Activated naive CD4-positive, alpha-beta T cell treated with Interleukin-2 at 50 U/mL for 16 hours (primary cell): ENCODE measurements around the gene CCL11.

Experiments used
- DNase-seq: peaks from one replicate; pipeline ENCODE4 v3.0.0-alpha.2; 2020

CCL11 gene

DNA sequence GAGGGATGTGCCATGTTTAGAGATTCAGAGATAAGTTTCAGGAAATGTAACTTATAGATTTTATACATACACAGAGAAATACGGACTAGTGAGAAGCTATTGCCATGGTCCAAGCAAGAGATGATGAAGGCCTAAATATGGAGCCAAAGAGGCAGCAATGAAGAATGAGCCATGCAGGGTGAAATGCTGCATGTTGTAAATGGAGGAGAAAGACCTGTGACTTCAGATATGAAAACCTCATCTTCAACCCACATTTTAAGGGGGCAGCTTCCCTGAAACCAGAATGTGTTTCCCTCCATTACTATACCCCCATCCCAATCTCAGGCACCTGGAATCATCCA is 27.6 kb upstream of the CCL11 start:
- DNase-seq, result no peak

DNA sequence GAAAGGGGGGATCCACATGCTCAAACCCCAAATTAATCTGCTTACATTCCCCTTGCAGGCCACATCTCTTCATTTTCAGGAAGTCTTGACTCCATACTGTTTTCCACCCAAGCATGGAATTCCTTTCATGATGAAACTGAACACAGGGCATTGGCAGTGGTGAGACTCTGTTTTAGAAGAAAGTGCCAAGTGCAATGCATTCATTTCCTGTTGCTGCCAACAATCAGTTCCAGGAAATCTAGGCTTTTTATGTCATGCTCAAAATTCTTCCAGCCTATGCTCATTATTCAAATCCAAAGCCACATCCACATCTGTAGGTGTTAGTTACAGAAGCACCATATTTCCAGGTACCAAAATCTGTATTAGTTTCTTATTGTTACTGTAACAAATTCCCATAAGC is 26.4 kb upstream of the CCL11 start:
- no peak for DNase-seq

DNA sequence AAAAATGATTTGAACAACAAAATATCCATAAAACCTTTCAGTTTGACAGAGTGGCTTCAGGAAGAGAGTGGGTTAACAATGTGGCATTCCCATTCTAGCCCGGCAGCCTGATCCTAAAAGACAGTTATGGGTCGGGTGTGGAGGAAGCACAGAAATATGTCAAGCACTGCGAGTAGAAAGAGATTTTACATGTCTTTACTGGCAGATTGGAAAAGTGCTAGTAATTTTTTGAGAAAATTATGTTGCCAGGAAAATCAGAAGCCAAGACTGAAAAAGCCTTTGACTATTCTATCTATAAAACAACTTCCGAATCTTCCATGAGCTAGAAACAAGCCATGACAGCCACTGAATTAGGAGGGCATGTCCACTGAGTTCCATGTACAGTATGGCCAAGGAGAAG is 24.7 kb upstream of the CCL11 start:
- DNase-seq, result no peak

DNA sequence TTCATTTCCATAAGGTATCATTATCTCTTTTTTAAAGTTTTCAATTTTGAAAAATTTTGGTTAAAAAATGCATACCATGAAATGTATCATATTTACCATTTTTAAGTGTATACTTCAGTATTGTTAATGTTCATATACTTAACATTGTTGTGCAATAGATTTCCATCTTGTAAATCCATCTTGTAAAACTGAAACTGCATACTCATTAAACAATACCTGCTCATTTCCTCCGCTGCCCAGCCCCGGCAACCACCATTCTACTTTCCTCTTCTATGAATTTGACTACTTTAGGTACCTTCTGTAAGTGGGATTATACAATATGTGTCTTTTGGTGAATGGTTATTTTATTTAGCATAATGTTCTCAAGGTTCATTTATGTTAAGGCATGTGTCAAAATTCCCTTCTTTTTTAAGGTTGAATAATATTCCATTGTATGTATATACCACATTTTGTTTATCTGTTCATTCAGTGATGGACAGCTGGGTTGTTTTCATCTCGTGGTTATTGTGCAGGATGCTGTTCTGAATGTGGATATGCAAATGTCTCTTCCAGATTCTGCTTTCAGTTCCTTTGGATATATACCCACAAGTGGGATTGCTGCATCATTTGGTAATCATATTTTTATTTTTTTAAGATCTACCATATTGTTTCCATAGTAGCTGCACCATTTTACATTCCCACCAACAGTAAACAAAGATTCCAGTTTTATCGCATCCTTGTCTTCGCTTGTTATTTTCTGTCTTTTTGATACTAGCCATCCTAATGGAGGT is 23.8 kb upstream of the CCL11 start:
- DNase-seq, result no peak

DNA sequence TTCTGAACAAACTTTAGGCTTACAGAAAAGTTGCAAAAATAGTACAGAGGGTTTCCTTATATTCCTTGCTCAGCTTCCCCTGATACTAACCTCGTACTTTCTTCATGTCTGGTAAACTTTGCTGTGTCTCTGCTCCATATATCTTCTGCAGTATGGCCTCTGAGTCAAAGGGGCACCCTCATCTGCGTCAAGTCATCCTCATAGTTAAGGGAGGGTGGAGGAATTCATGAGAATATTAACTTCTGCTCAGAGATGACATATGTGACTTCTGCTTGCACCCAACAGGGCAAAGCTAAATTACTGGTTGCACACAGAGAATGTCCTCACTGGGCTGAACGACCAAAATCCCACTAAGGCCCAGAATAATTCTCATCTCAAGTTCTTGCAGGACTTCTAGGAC is 19.8 kb upstream of the CCL11 start:
- DNase-seq, result no peak

DNA sequence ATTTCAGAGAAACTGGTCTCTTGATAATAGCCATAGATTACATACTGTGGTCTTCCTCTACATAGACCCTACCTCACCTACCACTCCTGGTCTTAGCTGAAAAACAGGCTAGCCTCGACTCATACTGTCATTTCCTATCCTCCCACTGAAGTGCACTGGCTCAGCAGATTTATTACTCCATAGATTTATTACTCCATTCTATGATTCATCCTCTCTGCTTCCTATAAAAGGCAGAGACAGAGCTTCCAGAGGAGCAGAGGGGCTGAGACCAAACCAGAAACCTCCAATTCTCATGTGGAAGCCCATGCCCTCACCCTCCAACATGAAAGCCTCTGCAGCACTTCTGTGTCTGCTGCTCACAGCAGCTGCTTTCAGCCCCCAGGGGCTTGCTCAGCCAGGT is 15.6 kb upstream of the CCL11 start, which contains the start of gene CCL7:
Gene CCL7, plus strand, starts transcription at position 253 of the 400 bp plus-strand sequence. Its CDS starts 70 bp downstream, at position 323.
- DNase-seq, result no peak

DNA sequence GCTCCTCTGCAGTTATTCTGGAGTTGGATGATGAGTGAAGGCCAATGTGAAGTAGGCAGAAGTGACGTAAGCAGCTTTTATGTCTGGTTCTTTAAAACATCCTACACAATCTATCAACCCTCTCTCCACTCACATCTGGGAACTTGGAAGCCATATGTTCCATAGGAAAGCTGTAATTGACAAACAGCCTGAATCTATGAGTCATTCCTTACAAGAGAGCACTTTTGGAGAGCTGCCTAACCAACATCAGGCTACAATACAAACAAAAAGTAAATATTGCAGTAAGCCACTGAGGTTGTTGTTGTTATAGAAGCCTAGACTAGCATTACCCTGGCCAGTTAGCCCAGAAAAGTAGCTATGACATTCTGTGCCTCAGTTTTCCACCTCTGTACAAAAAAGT is 9.7 kb upstream of the CCL11 start:
- DNase-seq, result no peak

DNA sequence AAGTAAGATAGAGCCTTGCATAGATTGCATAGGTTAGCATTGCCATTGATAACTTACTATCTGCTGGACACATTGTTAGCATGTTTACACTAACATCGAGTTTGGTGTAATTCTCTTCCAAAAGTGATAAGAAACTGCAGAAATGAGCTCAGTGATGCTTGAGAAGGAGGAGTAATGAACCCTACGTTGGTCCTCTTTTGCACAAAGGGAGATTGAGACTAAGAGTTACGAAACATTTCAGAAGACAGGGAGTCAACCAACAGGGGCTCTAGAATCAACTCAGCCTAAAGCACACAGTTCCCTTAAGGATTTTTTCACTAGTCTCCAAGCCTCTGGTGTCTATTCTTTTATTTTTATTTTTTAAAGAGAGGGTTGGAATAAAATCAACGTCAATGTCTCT is 8.7 kb upstream of the CCL11 start:
- no peak for DNase-seq

DNA sequence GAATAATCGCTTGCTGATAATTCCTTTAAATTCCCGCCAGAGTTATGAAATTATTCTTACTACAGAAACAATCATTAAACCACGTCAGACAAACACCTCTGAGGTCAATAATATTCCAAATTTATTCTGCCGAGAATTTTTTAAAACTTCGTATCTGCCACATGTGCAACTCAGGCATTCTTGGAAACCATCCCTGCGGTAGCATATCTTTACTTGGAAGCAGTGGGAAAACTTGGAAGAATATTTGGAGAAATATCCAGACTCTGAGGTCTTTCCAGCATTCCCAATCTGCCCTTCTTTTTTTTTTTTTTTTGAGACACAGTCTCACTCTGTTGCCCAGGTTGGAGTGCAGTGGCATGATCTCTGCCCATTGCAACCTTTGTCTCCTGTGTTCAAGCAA is 2.0 kb upstream of the CCL11 start:
- no peak for DNase-seq

DNA sequence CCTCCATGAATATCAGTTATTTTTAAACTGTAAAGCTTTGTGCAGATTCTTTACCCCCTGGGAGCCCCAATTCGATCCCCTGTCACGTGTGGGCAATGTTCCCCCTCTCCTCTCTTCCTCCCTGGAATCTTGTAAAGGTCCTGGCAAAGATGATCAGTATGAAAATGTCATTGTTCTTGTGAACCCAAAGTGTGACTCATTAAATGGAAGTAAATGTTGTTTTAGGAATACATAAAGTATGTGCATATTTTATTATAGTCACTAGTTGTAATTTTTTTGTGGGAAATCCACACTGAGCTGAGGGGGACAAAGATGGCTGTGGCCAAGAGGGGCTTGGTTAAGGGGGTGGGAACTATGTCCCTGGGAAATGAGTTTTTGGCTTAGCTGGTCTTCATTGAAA is 2.3 kb downstream of the CCL11 start:
- DNase-seq, result no peak

DNA sequence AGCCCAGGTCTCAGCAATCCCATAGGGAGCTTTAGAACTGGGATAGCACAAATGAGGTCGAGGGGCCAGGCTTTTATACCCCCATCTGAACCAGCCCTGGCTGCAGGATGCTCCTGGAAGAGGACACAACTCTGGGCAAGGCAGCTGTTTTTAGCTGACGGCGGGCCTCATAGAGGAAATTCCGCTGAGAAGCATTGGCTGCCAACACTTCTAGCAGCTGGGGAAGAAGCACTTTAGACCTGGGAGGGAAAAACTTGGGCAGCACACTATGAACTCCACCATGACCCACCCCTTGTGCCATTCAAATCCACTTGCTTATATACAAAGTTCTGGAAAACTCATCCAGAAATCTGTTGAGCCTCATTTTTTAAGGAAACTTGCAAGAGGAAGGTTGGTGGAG is 5.0 kb downstream of the CCL11 start:
- no peak for DNase-seq

DNA sequence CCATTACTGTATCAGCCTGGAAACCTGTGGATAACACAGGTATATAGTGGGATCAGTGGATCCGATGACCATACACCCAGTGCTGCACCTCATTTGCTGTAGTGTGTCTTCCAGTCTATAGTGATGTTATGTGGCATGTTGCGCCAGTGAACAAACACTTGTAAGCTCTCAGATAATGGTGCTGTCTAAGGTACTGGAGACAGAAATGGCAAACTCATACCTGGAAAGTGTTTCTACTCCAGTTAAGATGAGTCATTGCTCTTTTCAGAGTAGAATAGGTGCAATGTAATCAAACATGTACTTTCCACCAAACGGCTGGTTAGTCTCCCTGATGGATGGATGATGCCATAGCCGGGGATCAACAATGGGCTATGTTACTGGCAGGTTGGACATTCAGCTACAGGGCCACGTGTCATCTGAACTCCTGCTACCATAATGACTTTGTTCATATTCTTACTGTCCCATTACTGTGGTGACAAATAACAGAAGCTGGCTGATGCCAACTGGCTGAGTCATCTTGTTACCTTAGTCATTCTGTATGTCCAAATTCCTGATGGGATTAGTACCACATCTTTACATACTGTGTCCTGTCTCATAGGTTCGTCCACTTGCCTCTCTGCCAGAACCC is 6.3 kb downstream of the CCL11 start:
- no peak for DNase-seq

DNA sequence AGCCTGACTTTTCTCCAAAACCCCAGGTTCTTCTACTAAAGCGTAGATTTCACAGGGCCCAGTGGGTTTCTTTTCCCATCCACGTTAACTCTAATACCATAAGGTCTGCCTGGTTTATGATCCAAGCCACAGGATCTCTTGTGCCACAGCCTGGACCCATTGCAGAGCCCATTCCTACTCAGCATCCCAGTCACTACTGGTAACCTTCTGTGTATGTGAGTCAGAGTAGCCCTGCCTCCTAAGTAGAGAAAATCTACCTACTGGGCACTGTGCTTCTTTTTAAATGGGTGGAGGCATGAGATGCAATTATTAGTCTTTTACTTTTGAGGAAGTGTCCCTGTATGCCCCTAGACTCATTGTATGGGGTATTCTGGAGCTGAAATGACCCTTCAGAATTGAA is 13.5 kb downstream of the CCL11 start:
- DNase-seq, result no peak

DNA sequence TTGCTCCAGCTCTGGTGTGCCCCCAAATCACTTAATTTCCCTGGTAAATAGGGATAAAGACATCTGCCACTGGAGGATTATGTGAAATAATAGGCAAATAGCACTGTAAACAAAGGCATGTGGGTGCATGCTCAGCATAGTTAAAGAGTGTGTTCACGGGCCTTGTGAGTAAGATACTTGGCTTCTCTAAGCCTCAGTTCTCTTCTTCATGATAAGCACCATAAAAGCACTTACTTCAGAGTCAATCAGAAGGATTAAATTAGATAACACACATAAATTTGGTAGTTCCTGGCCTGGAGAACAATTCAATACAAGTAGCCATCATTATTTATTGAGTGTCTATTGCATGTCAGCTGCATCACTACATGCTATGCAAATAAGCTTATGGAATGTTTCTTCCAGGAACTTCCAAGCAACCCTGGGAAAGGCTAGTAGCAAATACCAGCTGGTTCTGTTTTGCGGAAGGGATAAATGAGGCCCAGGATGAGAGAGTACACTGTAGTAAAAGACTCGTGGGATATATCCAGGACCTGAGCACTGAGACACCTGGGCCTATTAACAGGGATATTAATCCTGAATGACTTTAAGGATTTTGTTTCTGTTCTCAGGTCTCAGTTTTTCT is 14.5 kb downstream of the CCL11 start:
- no peak for DNase-seq

DNA sequence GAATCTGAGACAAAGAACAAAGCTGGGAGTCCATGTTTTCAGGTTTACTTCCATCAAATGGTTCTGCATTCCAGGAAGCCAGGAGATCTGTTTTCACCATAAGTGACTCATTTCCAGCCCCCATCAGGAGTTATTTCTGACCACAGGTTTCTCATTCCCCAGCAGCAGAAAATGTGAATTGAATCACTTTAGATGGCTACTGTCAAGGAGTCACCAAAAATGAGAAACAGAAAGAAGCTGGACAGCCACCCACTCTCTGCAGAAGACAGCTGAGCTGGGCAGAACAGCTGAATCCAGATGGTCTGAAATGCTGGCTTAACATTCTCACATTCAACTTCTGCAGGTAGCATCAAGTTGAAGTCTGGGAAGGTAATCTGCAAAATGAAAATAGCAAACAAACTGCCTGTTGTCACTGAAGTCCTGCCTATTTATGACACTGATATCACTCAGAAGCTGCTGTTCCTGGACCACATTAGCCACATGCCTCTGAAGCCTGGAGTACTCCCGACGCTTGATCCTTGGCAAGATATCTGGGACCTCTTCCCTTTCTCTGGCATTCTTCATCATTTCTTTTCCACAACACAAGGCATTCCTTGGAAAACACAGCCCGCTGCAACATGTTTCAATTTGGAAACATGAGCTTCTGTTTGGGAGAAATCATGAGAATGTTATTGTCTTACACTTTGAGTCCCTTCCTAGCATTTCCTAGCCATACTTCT is 15.3 kb downstream of the CCL11 start:
- DNase-seq, result no peak

DNA sequence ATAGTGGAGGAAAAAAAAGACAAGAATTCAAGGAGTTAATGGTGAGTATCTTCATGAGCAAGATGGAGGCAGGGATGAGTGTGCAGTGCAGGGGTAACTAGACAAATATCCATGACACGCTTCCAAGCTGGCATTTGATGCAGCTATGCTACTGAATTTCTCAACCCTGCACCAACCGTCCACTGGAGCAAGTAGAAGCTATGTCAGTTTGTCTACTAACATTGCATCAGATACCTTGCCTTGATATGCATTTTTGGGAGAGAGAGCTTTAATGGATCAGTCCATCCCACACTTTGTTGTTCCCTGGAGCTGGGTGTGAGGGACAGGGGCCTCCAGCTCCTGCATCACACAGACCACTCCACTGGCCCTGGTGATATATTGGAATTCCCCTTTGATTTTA is 16.4 kb downstream of the CCL11 start:
- DNase-seq, result no peak

DNA sequence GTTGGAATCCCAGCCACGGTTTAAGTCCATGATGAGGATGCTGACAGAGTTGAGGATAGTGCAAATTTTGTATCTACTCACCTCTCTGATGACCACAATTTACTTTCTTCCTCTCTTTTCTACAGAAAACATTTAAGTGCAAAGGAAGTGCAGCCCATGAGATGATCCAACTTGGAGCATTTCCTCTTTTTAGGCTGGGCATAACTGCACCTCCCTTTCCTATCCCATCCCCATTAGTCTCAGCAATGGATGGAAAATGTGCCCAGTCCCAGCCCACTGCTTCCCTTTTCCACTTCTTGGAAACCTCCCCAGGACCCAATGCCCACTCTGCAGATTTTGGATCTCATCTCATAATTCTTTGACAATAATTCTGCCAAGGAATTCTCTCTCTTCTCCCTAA is 17.1 kb downstream of the CCL11 start:
- no peak for DNase-seq

DNA sequence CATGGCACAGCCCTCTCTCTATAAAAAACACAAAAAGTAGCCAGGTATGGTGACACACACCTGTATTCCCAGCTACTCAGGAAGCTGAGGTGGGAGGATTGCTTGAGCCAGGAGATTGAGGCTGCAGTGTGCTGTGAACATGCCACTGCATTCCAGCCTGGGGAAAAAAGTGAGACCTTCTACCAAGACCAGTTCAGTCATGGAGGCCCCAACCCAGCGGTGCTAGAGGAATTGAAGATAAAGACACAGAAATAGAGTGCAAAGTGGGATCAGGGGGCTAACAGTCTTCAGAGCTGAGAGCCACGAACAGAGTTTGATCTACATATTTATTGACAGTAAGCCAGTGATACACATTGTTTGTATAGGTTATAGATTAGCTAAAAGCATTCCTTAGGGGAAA is 18.1 kb downstream of the CCL11 start:
- no peak for DNase-seq

DNA sequence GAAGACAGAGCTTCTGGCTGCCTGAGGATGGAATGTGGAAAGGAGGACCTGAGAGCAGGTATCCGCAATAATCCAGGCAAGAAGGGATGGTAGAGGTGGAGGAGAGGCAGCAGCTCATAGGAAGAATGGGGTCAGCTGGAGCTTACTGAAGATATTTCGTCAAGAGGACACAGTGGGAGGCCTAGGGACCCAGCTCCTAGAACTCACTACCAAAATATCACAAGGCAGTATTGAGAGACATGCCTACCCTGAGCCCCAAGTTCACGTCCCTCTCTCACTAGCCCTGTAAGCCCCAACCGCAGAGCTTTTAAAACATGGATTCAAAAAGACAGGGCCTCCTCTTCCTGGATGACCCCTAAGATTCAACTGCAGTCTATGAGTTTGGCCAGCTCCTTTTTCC is 19.5 kb downstream of the CCL11 start:
- DNase-seq, result no peak

DNA sequence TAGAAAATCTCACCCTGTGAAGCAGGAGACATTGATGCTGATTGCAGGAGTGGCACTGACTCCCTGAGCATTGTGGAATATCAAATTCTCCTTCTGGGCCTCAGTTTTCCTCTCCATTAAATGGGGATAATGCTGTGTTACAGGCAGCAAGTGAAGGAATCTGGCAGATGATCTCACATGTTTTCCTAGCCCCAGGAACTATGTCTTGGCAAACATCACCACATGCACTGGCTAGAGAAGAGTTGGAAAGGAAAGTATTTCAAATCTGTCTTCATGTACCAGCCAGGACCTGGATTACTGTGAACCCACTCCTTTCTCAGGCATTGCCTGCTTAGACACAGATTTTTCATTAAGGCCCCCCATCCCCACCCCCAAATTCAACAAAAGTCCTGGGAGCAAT is 20.1 kb downstream of the CCL11 start:
- no peak for DNase-seq

DNA sequence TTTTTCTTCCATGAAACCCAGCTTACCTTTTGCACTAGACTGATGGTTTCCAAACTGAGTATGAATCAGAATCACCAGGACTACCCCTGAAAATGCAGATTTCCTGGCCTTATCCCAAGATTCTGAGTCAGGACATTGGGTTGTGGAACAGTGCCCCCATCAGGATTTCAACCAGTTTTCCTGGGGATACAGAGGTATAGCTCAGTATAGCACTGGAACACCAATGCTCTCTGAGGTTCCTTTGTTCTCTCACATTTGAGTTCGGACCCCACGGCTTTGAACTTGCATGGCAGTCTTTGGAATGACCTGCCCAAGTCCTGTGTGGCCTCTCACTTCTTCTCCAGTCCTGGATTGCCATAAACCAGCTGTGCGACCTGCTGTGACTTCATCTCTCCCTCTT is 20.9 kb downstream of the CCL11 start:
- DNase-seq, result no peak

DNA sequence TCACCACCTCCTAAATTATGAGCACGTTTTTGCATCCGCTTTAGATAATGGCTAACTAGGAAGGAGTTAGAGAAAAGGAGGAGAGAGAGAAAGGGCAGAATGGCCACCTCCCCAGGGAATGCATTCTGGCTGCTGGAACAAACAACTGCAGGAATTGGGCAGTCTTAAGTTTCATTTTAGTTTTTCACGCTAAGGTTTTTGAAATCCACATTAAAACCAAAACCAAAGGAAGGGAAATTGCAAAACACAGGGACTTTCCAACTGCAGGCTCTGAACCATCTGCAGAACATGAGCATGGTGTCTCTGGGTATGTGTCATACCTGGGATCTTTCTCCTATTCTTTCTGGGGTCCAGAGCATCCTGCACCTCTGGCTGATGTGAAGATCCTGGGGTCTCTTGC is 21.6 kb downstream of the CCL11 start:
- DNase-seq, result no peak

DNA sequence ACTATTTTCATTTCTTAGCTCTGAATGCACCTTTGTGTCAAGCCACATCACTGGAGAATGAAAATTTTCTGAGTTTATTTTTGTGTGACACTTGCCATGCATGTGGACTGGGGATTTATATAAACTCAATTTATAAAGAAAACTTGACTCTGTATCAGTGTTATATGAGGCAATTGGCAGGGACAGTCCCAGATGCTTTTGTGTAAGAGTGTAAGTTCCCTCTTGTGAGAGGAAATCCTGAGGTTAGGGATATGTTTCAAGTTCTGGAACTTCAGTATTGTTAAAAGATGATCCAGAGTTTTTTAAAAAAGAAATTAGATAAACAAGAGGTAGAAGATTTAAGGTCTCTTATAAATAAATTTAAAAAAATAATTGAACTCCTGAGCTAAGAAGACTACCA is 22.8 kb downstream of the CCL11 start:
- no peak for DNase-seq

DNA sequence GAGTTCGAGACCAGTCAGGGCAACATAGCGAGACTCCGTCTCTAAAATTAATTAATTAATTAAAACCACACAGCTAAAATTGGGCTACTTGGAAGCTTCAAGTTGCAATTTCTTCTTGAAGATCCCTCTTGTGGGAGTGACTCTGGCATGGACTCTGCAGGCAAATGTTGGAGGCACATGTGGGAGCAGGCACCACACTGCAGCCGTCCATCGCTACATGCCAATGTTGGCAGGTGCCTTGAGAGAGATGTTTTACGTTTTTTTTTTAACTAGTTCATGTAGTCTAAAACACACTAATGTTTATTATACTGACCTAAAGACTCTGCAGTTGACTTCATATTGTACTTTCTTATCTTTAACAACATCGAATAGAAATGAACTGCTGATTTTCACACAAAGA is 25.7 kb downstream of the CCL11 start:
- DNase-seq, result no peak
